ENCODE data around the gene IRF2.

IRF2 gene

DNA sequence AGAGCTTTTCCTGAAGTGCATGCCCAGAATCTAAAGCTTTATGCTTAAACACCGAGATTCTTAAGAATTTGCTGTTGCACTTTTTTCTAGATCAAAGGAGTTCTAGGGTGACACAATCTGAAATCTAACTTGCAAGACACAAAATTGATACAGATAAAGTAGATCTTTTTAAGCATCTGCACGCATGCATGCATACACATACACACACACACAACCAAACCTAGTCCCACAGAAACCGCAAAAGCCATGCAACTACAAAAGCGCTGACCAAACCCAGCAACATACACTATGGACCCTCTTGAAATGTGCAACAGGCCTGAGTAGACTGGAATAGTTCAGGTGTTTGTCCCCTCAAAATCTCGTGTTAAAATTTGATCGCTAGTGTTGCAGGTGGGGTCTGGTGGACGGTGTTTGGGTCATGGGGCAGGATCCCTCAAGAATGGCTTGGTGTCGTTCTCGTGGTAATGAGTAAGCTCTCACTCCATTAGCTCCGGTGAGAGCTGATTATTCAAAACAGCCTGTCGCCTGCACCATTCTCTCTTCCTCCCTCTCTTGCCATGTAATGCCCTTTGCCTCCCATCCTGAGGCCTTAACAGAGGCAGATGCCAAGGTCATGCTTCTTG is 52.7 kb downstream of the IRF2 start:
- no peak for DNase-seq (ENCODE audit: low read depth, low spot score)
- ChIA-PET POLR2A (no interaction called here), CTCF (interaction anchor here (1.4 kb wide), 1 partner anchor 9 kb away, joined by 3 read pairs; no protein-coding TSS in a partner anchor)
- TF ChIP-seq, protein P1, sequence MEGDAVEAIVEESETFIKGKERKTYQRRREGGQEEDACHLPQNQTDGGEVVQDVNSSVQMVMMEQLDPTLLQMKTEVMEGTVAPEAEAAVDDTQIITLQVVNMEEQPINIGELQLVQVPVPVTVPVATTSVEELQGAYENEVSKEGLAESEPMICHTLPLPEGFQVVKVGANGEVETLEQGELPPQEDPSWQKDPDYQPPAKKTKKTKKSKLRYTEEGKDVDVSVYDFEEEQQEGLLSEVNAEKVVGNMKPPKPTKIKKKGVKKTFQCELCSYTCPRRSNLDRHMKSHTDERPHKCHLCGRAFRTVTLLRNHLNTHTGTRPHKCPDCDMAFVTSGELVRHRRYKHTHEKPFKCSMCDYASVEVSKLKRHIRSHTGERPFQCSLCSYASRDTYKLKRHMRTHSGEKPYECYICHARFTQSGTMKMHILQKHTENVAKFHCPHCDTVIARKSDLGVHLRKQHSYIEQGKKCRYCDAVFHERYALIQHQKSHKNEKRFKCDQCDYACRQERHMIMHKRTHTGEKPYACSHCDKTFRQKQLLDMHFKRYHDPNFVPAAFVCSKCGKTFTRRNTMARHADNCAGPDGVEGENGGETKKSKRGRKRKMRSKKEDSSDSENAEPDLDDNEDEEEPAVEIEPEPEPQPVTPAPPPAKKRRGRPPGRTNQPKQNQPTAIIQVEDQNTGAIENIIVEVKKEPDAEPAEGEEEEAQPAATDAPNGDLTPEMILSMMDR (IDR thresholded peaks at IDR 0.05; ENCODE audit: insufficient read depth, low read length, missing control alignments), result no peak
- no peak overlapping the region for H3K4me3 ChIP-seq (ENCODE audit: low read depth, low read length)

DNA sequence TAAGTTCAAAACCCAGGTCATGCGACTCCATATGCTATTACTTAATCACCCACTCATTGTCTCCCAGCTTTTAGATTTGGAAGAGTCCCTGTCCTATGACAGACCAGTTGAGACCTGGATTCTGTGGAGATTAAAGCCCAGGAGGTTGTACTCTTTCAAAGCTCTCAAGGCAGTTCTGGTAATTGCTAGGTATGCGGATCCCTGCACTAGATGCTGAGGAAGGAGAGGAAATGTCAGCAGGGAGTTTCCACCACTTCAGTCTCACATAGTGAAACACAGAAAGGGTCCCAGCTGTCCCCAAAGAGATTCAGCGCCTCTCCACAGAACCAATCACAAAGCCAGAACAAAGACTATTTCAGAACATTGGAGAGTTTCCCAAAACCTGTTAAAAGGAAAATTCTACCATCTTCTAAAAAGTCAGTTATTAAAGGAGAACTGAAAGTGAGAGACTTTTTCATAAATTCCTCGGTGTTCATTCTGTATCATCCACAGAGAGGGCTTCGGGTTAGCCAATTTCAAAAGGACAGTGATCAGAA is 53.4 kb downstream of the IRF2 start:
- TF ChIP-seq, protein P1 (IDR thresholded peaks at IDR 0.05; ENCODE audit: insufficient read depth, low read length, missing control alignments), result no peak
- CTCF ChIA-PET, result interaction anchor here (1.4 kb wide), 1 partner anchor 9 kb away, joined by 3 read pairs; no protein-coding TSS in a partner anchor
- H3K4me3 ChIP-seq (ENCODE audit: low read depth, low read length), result no peak overlapping the region
- no peak for DNase-seq (ENCODE audit: low read depth, low spot score)
- POLR2A ChIA-PET, result no interaction called here

DNA sequence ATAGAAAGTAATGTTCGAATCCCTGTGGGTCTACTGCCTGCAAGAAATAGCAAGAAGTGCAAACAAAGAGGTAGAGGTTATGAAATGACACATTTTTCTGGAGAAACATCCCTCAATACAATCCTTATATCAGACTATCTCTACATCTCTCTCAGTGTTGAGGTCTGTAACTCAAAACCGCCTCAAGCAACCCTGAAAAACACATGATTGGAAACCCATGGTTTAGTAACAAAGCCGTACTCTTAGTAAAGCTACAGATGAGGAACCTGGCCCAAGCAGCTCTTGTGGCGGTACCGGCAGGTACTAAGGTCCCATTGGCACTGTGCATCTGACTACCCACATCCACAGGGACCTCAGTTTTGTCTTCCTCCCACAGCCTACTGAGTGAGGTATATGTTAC is 53.9 kb downstream of the IRF2 start:
- TF ChIP-seq, protein P1 (IDR thresholded peaks at IDR 0.05; ENCODE audit: insufficient read depth, low read length, missing control alignments), result no peak
- ChIA-PET CTCF (no interaction called here), POLR2A (no interaction called here)
- no peak overlapping the region for H3K4me3 ChIP-seq (ENCODE audit: low read depth, low read length)
- DNase-seq (ENCODE audit: low read depth, low spot score), result no peak

DNA sequence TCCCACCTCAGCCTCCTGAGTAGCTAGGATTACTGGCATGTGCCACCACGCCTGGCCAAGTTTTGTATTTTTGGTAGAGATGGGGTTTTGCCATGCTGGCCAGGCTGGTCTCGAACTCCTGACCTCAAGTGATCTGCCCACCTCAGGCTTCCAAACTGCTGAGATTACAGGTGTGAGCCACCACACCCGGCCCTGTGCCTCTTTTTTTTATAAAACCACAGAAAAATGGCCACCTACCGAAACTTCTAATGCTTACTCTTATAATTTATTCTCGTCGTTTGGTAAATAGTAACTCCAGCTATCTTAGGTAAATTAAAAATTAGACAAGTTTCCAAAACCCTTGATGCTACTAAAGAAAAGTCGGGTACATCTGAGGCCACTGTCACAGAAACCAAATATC is 54.4 kb downstream of the IRF2 start:
- DNase-seq (ENCODE audit: low read depth, low spot score), result no peak
- CTCF ChIA-PET, result no interaction called here
- POLR2A ChIA-PET, result no interaction called here
- TF ChIP-seq, protein P1 (IDR thresholded peaks at IDR 0.05; ENCODE audit: insufficient read depth, low read length, missing control alignments), result no peak
- H3K4me3 ChIP-seq (ENCODE audit: low read depth, low read length), result no peak overlapping the region

DNA sequence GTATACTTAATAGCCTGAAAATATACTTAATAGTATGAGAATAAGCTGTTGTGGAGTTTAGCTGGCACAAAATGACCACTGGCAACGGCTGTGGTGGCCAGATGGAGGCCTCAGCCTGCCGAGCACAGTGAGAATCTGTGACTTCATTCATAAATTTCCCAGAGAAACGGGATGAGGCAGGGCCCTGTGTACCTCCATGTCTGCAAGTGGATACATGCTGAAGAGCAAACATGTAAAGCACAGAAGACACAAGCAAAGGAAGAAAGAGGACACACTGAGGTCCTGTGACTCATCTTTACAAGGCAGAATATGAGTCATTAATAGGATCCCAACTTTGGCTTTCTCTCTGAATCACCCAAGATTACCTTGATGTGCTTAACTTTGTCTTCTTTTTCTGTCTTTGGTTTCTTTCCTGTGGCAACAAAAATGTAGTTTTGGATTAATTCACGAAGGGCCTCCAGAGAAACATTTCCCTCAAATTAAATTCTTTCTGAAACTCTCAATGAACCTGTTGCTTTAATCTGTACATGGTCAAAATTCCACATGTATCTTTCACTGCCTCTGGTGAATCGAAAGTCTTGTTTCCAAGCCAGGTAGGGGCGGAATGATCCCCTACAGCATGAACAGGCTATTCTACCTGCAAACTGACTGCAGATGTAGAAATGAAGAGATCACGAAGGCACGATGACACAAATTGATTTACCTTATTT is 56.4 kb downstream of the IRF2 start:
- no peak overlapping the region for H3K4me3 ChIP-seq (ENCODE audit: low read depth, low read length)
- peak; percentile 47 for DNase-seq (ENCODE audit: low read depth, low spot score)
- ChIA-PET CTCF (no interaction called here), POLR2A (no interaction called here)
- TF ChIP-seq, protein P1 (IDR thresholded peaks at IDR 0.05; ENCODE audit: insufficient read depth, low read length, missing control alignments), result no peak

DNA sequence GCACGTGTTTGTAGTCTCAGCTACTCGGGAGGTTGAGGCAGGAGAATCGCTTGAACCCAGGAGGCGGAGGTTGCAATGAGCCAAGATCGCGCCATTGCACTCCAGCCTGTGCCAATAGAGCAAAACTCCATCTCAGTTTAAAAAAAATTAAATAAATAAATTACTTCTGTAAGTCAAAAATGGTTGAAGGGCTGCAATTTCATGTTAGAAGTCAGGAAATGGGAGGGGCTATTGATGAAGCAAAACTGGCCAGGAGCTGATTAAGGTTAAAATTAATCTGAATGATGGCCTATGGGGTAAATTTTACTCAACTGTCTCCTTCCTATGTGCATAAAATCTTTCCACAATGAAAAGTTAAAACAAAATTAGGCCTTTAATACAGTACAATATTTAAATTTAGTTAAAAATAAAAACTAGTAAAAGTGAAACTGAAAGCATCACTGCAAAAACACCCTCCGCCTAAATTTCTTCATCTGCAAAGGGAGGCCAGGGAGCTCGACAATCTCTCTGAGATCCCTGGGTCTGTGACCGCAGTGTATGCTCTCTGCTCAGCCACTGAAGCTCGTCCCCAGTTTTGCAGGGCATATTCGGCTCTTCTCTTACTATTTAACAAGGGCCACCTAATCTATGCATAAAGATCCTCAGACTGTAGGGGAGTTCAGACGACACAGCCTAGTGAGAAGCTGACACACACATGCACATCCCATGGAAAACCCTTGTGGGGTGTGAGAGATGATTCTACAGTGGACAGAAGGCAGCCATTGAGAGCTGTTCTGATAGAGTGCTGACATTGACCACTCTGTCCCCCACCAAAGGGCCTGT is 57.2 kb downstream of the IRF2 start:
- DNase-seq (ENCODE audit: low read depth, low spot score), result no peak
- ChIA-PET POLR2A (no interaction called here), CTCF (interaction anchor here (1.9 kb wide), 1 partner anchor 11 kb away, joined by 5 read pairs; no protein-coding TSS in a partner anchor)
- H3K4me3 ChIP-seq (ENCODE audit: low read depth, low read length), result no peak overlapping the region
- TF ChIP-seq, protein P1 (IDR thresholded peaks at IDR 0.05; ENCODE audit: insufficient read depth, low read length, missing control alignments), result no peak

All from AG04449 (cell line).